Smooth muscle cell (in vitro differentiated cells): Measurements from ENCODE around the gene MARCHF3. TPM values are rescaled to one million over a fixed set of nuclear protein-coding genes. Genes with fewer than 3 reads are reported as not detected.
A peak's percentile ranks its signal among the peaks of the same experiment; 100 is the strongest.

Source experiments
- DNase-seq: peaks from one replicate; lab custom pipeline; 2025; ENCODE audit not compliant: unreplicated experiment; lab: John Stamatoyannopoulos, UW
- H2AFZ ChIP-seq: fragments of 200-600 bp; sonication (generic); 2 replicates; pipeline ENCODE4 v1.6.0; 2016; ENCODE audit warnings: antibody characterized with exemption, low read depth, mild to moderate bottlenecking
- H3F3A ChIP-seq: fragments of 200-600 bp; sonication (generic); 2 replicates; pipeline ENCODE4 v1.6.0; 2017; ENCODE audit warnings: antibody characterized with exemption, low read depth
- H3K27ac ChIP-seq: fragments of 200-600 bp; sonication (generic); 2 replicates; pipeline ENCODE4 v1.5.1; 2016; ENCODE audit warnings: low read depth, mild to moderate bottlenecking
- H3K27me3 ChIP-seq: fragments of 200-600 bp; sonication (generic); 2 replicates; pipeline ENCODE4 v1.6.1; 2016; ENCODE audit warnings: low read depth, mild to moderate bottlenecking
- H3K36me3 ChIP-seq: fragments of 200-600 bp; sonication (generic); 2 replicates; pipeline ENCODE4 v1.5.1; 2016; ENCODE audit warnings: low read depth
- H3K4me1 ChIP-seq: fragments of 200-600 bp; sonication (generic); 2 replicates; pipeline ENCODE4 v1.5.1; 2016; ENCODE audit warnings: low read depth
- H3K4me2 ChIP-seq: fragments of 200-600 bp; sonication (generic); 2 replicates; pipeline ENCODE4 v1.6.0; 2016; ENCODE audit warnings: mild to moderate bottlenecking
- H3K4me3 ChIP-seq: fragments of 200-600 bp; sonication (generic); 2 replicates; pipeline ENCODE4 v1.5.1; 2016; ENCODE audit warnings: mild to moderate bottlenecking
- H3K79me2 ChIP-seq: fragments of 200-600 bp; sonication (generic); 2 replicates; pipeline ENCODE4 v1.6.0; 2016; ENCODE audit warnings: low read depth, mild to moderate bottlenecking
- H3K9ac ChIP-seq: fragments of 200-600 bp; sonication (generic); 2 replicates; pipeline ENCODE4 v1.6.0; 2016; ENCODE audit warnings: low read depth
- H3K9me3 ChIP-seq: fragments of 200-600 bp; sonication (generic); replicated peaks from 2 replicates; pipeline ENCODE4 v1.5.1; 2016; ENCODE audit warnings: low read depth
- H4K20me1 ChIP-seq: fragments of 200-600 bp; sonication (generic); 2 replicates; pipeline ENCODE4 v1.6.0; 2016; ENCODE audit warnings: low read depth
- CTCF ChIP-seq: fragments of 200-600 bp; sonication (generic); IDR thresholded peaks from 2 replicates; pipeline ENCODE4 v1.5.1; 2017; ENCODE audit warnings: borderline replicate concordance, mild to moderate bottlenecking, antibody characterized with exemption; ENCODE audit not compliant: insufficient read depth, poor library complexity, severe bottlenecking
- WGBS: methylation state at CpG from one replicate; pipeline ENCODE4 v1.1.7; 2016; ENCODE audit warnings: low lambda C conversion rate; 5-methylcytosine and 5-hydroxymethylcytosine counted together
- polyA plus RNA-seq: library from polyadenylated mRNA; unstranded; fragments of >200 nt; fragmentation: Nextera tagmentation; extraction: Ambion mirVana; gene quantifications from 2 replicates; pipeline ENCODE4 v1.2.1, GENCODE V29; 2016
- total RNA-seq: library from RNA; depleted of rRNA; stranded (reverse); fragments of >200 nt; gene quantifications from 2 replicates; pipeline ENCODE4 v1.2.3, GENCODE V29; 2014

The MARCHF3 gene
- total and polyA plus RNA-seq, 2 experiments from 2014 or later = 17.8 to 30.8 TPM

- H3K27me3 ChIP-seq = no peaks in the 10 kb centered on the region
- no peak overlapping the region for H3K9ac ChIP-seq
- no peaks in the 10 kb centered on the region for H3K79me2 ChIP-seq
- no peak for TF ChIP-seq CTCF
- H3K27ac ChIP-seq = no peak overlapping the region
- no peak overlapping the region for H3K4me2 ChIP-seq
- WGBS = 70% methylated on average over 1 of the region's 1 CpG
- H2AFZ ChIP-seq = no peak overlapping the region
- H3K9me3 ChIP-seq = no peaks in the 10 kb centered on the region
- no peaks in the 10 kb centered on the region for H4K20me1 ChIP-seq
- no peaks in the 10 kb centered on the region for H3F3A ChIP-seq
- H3K4me1 ChIP-seq = no peaks in the 10 kb centered on the region
- H3K36me3 ChIP-seq = no peaks in the 10 kb centered on the region
- no peak overlapping the region for H3K4me3 ChIP-seq
- DNase-seq = no peak
These were observed 142.2 kb downstream of the MARCHF3 start for GRCh38 chr5:126888175-126888574.

GRCh38 chr5:126884269-126884819, 146.0 kb downstream of the MARCHF3 start:
- peak overlapping the region; percentile 36 for H3K4me2 ChIP-seq
- TF ChIP-seq CTCF = no peak
- H2AFZ ChIP-seq = no peak overlapping the region
- no peaks in the 10 kb centered on the region for H3K4me1 ChIP-seq
- H3K27ac ChIP-seq = peak overlapping the region; percentile 53
- H3K79me2 ChIP-seq = no peaks in the 10 kb centered on the region
- H3K27me3 ChIP-seq = no peaks in the 10 kb centered on the region
- no peaks in the 10 kb centered on the region for H3K36me3 ChIP-seq
- DNase-seq = no peak
- no peak overlapping the region for H3K9ac ChIP-seq
- H3K9me3 ChIP-seq = no peaks in the 10 kb centered on the region
- WGBS = 39% methylated on average over 5 of the region's 5 CpGs
- no peaks in the 10 kb centered on the region for H4K20me1 ChIP-seq
- no peak overlapping the region for H3K4me3 ChIP-seq
- no peaks in the 10 kb centered on the region for H3F3A ChIP-seq

- no peak for DNase-seq
- Histone ChIP-seq H3K9ac (peak overlapping the region; percentile 3), H2AFZ (no peak overlapping the region), H3K27ac (peak overlapping the region; percentile 53), H3K4me3 (no peak overlapping the region), H3K4me1 (no peaks in the 10 kb centered on the region), H3K36me3 (no peaks in the 10 kb centered on the region), H4K20me1 (no peaks in the 10 kb centered on the region), H3K9me3 (no peaks in the 10 kb centered on the region), H3K27me3 (no peaks in the 10 kb centered on the region), H3F3A (no peaks in the 10 kb centered on the region), H3K79me2 (no peaks in the 10 kb centered on the region), H3K4me2 (peak overlapping the region; percentile 36)
- no peak for TF ChIP-seq CTCF
- 72% methylated on average over 2 of the region's 2 CpGs for WGBS
These were observed 146.7 kb downstream of the MARCHF3 start for GRCh38 chr5:126883564-126884245.
